GM13976 (cell line): ENCODE results near the gene CCDC175.

Source experiments
- DNase-seq: peaks from one replicate; pipeline ENCODE4 v3.0.0; 2012; ENCODE audit warnings: low spot score
- in situ Hi-C: fragments of 300-500 bp; cut with MboI; formaldehyde crosslinking; loops from one replicate; pipeline ENCODE4 v1.12.0; 2022; ENCODE audit warnings: low sequenced_read_pairs, mixed read lengths, inconsistent platforms; ENCODE audit not compliant: unreplicated experiment
- TF ChIP-seq, protein P1 (sequence below): IDR thresholded peaks from 2 replicates; pipeline ENCODE4 v1.5.1; 2012; ENCODE audit warnings: borderline replicate concordance, mild to moderate bottlenecking; ENCODE audit not compliant: insufficient read depth; ENCODE audit errors: extremely low read depth, missing control alignments, control extremely low read depth

CCDC175 gene

DNA sequence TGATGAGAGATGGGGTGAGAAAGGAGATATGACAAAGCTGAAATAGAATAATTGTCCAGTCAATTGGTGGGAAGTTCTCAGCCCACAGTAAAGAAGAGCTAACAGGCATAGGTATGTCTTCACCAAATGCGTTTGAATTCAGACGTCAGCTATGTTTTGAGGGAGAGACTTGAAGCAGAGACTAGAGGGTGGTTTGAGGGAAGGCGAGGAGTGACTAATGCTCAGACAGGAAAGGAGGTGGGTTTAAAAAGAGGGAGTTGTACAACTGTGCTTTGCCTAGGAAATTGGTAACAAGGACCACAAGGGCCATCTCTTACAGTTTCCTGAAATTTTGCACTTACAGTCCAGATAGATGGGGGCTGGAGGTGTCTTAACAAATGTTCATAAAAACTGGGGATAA, 85.9 kb downstream of the CCDC175 start:
- in situ Hi-C loops: no loop called here
- DNase-seq: no peak
- TF ChIP-seq, protein P1, sequence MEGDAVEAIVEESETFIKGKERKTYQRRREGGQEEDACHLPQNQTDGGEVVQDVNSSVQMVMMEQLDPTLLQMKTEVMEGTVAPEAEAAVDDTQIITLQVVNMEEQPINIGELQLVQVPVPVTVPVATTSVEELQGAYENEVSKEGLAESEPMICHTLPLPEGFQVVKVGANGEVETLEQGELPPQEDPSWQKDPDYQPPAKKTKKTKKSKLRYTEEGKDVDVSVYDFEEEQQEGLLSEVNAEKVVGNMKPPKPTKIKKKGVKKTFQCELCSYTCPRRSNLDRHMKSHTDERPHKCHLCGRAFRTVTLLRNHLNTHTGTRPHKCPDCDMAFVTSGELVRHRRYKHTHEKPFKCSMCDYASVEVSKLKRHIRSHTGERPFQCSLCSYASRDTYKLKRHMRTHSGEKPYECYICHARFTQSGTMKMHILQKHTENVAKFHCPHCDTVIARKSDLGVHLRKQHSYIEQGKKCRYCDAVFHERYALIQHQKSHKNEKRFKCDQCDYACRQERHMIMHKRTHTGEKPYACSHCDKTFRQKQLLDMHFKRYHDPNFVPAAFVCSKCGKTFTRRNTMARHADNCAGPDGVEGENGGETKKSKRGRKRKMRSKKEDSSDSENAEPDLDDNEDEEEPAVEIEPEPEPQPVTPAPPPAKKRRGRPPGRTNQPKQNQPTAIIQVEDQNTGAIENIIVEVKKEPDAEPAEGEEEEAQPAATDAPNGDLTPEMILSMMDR: no peak

DNA sequence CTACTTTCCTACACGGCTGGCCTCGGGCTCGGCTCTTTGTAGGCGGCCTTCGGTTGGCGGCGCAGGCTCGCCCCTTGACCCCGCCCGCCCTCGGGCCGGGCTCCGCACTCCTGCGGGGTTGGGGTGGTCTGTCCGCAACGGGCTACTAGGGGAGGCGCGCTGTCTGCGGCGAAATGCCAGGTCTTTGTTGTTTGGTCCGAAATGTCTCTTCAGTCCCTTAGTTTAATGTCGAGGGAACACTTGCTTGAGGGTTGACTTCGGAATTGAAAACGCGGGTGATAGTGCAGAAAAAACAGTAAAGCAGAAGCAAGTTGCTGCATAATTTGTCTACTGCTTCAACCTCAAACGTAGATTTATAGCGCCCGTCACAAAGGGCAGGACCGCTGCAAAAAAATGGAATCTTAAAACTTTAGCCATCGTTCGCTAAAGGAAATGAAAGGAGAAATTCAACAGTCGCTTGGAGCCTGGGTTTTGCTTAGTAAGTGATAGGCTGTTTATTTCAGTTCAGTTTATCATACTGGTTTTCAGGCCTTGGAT, 91.9 kb downstream of the CCDC175 start:
- in situ Hi-C loops: no loop called here
- no peak for DNase-seq
- TF ChIP-seq, protein P1: no peak

DNA sequence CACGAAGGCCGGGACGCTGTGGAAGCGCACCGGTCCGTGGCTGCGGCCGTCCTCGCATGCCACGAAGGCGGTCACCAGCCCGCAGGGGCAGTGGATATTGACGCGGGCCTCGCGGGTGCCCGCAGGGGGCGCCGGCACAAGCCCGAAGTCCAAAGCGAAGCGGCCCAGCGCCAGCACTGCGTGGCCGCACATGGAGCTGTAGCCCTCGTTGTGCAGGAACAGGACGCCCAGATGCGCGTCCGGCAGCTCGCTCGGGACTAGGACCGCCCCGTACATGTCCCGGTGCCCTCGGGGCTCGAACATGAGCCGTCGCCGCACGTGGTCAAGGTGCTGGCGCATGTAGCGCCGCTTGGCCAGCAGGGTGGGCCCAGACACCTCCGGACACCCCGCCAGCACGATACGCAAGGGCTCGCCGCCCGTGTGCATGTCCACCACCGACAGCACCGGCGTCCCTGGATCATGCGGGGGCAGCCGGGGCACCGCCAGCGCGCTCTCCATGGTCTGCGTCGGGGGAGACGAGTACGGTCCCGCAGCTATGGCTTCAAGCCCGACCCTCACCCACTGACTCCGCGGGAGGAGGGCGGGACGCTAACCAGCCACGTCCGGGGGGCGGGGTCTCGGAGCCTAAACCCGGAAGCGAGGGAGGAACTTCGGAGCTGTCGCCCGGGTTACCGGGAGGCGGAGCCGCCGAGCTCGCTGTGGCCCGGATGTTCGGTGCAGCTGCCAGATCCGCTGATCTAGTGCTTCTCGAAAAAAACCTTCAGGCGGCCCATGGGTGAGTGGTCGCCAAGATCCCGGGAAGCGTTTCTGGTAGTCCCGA, 92.6 kb downstream of the CCDC175 start, which contains the start of the genes JKAMP and L3HYPDH:
TSS of gene JKAMP (plus strand) at position 699 of the 820 bp plus-strand sequence. CDS start at position 772, 73 bp downstream.
TSS of gene L3HYPDH (minus strand) at position 590 of the 820 bp plus-strand sequence. CDS start at position 498, 92 bp downstream.
- in situ Hi-C loops: no loop called here
- TF ChIP-seq, protein P1: peak; percentile 66
- peak; percentile 97 for DNase-seq

DNA sequence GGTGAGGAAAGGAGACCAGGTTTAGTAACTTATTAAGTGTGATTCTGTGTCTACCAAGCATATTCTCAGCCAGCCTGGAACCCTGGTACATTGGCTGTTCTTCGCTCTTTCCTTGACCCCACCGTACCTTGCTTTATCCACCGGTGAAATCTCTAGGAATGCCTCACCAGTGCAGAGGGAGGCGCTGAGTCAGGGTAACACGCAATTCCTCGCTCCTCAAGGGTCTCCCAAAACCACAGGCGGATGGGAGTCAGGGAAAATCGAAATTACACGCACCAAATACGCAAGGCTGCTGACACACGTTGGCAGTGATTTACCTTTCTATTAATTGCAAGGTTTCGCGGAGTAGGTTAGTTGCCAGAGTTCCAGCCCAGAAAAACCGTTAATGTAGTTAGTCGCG, 93.2 kb downstream of the CCDC175 start:
- no peak for DNase-seq
- in situ Hi-C loops: no loop called here
- TF ChIP-seq, protein P1: no peak

DNA sequence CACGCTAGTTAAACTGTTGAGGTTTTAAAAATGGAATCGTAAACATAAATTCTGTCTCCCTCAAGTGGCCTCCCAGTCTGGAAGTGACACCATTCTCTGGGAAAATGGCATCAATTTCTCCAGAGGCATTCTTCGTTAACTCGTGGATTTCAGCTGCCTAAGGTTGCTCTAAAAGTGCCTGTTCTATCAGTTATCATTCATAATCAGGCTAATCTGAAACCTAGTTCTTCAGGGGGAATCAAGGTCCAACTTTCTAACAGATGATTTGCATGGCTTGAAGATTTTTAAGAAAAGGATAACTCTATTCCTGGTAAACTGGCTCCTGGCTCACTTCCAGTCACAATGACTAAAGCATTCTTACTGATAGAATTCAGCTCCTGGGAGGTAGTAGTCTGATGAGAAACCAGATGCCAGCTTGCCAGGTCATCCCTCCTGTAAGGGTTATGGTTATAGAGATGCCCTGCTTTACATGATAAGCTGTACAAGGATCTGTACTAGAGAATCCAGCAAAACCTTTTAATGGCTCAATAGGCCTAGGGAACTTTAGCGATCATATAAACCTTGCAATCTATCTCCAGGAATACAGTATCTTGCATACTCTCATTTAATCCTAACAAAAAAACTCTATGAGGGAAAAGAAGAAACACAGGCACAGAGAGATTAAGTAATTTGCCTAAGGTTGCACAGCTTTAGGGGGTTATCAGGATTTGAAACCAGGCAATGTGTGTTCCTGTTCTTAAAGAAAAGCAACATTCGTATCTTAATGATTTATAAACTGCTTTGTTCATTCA, 93.9 kb downstream of the CCDC175 start:
- in situ Hi-C loops: no loop called here
- DNase-seq: no peak
- TF ChIP-seq, protein P1: no peak

DNA sequence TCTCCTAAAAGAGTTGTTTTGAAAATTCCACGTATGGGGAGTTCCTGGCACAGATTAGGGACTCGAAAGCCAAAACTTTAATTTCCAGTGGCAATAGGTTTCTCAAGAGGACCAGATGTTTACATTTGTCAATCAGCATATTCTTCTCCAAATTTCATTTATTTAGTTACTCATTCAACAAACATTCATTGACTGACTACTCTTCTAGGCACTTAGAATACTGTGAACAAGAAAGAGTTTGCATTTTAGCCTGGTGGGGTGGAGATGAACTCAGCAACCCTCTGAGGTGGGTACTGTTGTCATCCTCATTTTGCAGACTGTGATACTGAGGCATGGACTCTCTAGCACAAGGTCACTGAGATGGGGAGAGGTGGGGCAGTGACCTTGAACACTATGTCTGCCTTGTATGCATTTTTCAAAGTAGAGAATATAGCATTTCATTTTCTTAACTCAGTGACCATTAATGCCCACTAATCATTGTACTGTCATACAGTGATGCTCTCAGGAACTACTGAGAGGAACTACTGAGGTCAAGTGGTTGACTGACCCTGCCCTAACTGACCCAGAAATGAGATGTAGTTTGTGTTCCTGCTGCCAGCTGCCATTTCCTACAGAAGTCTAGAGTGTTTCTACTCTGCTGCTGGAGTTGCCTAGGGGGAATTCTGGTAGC, 94.6 kb downstream of the CCDC175 start:
- TF ChIP-seq, protein P1: no peak
- in situ Hi-C loops: no loop called here
- DNase-seq: no peak
